ENCODE data around the gene HASPIN.

Gene HASPIN

GRCh38 chr17:3688027-3688553 is 35.6 kb upstream of the HASPIN start:
- Histone ChIP-seq H3K27me3 (ENCODE audit: insufficient read depth, low read length) (no peaks in the 10 kb centered on the region), H3K36me3 (ENCODE audit: insufficient read depth, low read length) (no peaks in the 10 kb centered on the region), H3K4me3 (ENCODE audit: low read depth, low read length) (no peak overlapping the region), H2AFZ (ENCODE audit: low read length, unreplicated experiment) (no peak overlapping the region), H3K27ac (ENCODE audit: low read depth, low read length) (no peak overlapping the region), H3K79me2 (ENCODE audit: control insufficient read depth, insufficient read depth, low read length, unreplicated experiment) (no peaks in the 10 kb centered on the region), H3K4me1 (ENCODE audit: control insufficient read depth, insufficient read depth, low read length, unreplicated experiment) (no peaks in the 10 kb centered on the region)

GRCh38 chr17:3688852-3689261 is 34.8 kb upstream of the HASPIN start:
- Histone ChIP-seq H3K36me3 (ENCODE audit: insufficient read depth, low read length) (no peaks in the 10 kb centered on the region), H3K4me3 (ENCODE audit: low read depth, low read length) (no peak overlapping the region), H3K4me1 (ENCODE audit: control insufficient read depth, insufficient read depth, low read length, unreplicated experiment) (no peaks in the 10 kb centered on the region), H2AFZ (ENCODE audit: low read length, unreplicated experiment) (no peak overlapping the region), H3K27me3 (ENCODE audit: insufficient read depth, low read length) (no peaks in the 10 kb centered on the region), H3K27ac (ENCODE audit: low read depth, low read length) (no peak overlapping the region), H3K79me2 (ENCODE audit: control insufficient read depth, insufficient read depth, low read length, unreplicated experiment) (no peaks in the 10 kb centered on the region)

GRCh38 chr17:3689262-3690093 is 34.2 kb upstream of the HASPIN start:
- Histone ChIP-seq H3K27me3 (ENCODE audit: insufficient read depth, low read length) (no peaks in the 10 kb centered on the region), H3K4me1 (ENCODE audit: control insufficient read depth, insufficient read depth, low read length, unreplicated experiment) (no peaks in the 10 kb centered on the region), H2AFZ (ENCODE audit: low read length, unreplicated experiment) (no peak overlapping the region), H3K36me3 (ENCODE audit: insufficient read depth, low read length) (no peaks in the 10 kb centered on the region), H3K79me2 (ENCODE audit: control insufficient read depth, insufficient read depth, low read length, unreplicated experiment) (no peaks in the 10 kb centered on the region), H3K27ac (ENCODE audit: low read depth, low read length) (no peak overlapping the region), H3K4me3 (ENCODE audit: low read depth, low read length) (no peak overlapping the region)

GRCh38 chr17:3690094-3690715 is 33.5 kb upstream of the HASPIN start:
- Histone ChIP-seq H3K4me1 (ENCODE audit: control insufficient read depth, insufficient read depth, low read length, unreplicated experiment) (peaks cover 4% of the 10 kb centered on the region), H3K4me3 (ENCODE audit: low read depth, low read length) (no peak overlapping the region), H2AFZ (ENCODE audit: low read length, unreplicated experiment) (no peak overlapping the region), H3K79me2 (ENCODE audit: control insufficient read depth, insufficient read depth, low read length, unreplicated experiment) (no peaks in the 10 kb centered on the region), H3K36me3 (ENCODE audit: insufficient read depth, low read length) (no peaks in the 10 kb centered on the region), H3K27ac (ENCODE audit: low read depth, low read length) (no peak overlapping the region), H3K27me3 (ENCODE audit: insufficient read depth, low read length) (no peaks in the 10 kb centered on the region)

GRCh38 chr17:3691617-3692067 is 32.1 kb upstream of the HASPIN start:
- H3K27me3 ChIP-seq (ENCODE audit: insufficient read depth, low read length) = no peaks in the 10 kb centered on the region
- no peak overlapping the region for H3K4me3 ChIP-seq (ENCODE audit: low read depth, low read length)
- H3K27ac ChIP-seq (ENCODE audit: low read depth, low read length) = no peak overlapping the region
- no peak overlapping the region for H2AFZ ChIP-seq (ENCODE audit: low read length, unreplicated experiment)
- peaks cover 7% of the 10 kb centered on the region for H3K4me1 ChIP-seq (ENCODE audit: control insufficient read depth, insufficient read depth, low read length, unreplicated experiment)
- H3K36me3 ChIP-seq (ENCODE audit: insufficient read depth, low read length) = no peaks in the 10 kb centered on the region
- H3K79me2 ChIP-seq (ENCODE audit: control insufficient read depth, insufficient read depth, low read length, unreplicated experiment) = no peaks in the 10 kb centered on the region

GRCh38 chr17:3692346-3692745 is 31.4 kb upstream of the HASPIN start:
- Histone ChIP-seq H2AFZ (ENCODE audit: low read length, unreplicated experiment) (no peak overlapping the region), H3K27ac (ENCODE audit: low read depth, low read length) (no peak overlapping the region), H3K79me2 (ENCODE audit: control insufficient read depth, insufficient read depth, low read length, unreplicated experiment) (no peaks in the 10 kb centered on the region), H3K4me3 (ENCODE audit: low read depth, low read length) (no peak overlapping the region), H3K27me3 (ENCODE audit: insufficient read depth, low read length) (no peaks in the 10 kb centered on the region), H3K4me1 (ENCODE audit: control insufficient read depth, insufficient read depth, low read length, unreplicated experiment) (peaks cover 8% of the 10 kb centered on the region), H3K36me3 (ENCODE audit: insufficient read depth, low read length) (no peaks in the 10 kb centered on the region)

GRCh38 chr17:3693141-3693540 is 30.6 kb upstream of the HASPIN start:
- Histone ChIP-seq H3K4me1 (ENCODE audit: control insufficient read depth, insufficient read depth, low read length, unreplicated experiment) (peaks cover 8% of the 10 kb centered on the region), H3K27me3 (ENCODE audit: insufficient read depth, low read length) (no peaks in the 10 kb centered on the region), H2AFZ (ENCODE audit: low read length, unreplicated experiment) (no peak overlapping the region), H3K36me3 (ENCODE audit: insufficient read depth, low read length) (no peaks in the 10 kb centered on the region), H3K27ac (ENCODE audit: low read depth, low read length) (no peak overlapping the region), H3K79me2 (ENCODE audit: control insufficient read depth, insufficient read depth, low read length, unreplicated experiment) (no peaks in the 10 kb centered on the region), H3K4me3 (ENCODE audit: low read depth, low read length) (no peak overlapping the region)

GRCh38 chr17:3693829-3694231 is 29.9 kb upstream of the HASPIN start:
- no peak overlapping the region for H3K27ac ChIP-seq (ENCODE audit: low read depth, low read length)
- H3K4me3 ChIP-seq (ENCODE audit: low read depth, low read length) = no peak overlapping the region
- H3K4me1 ChIP-seq (ENCODE audit: control insufficient read depth, insufficient read depth, low read length, unreplicated experiment) = peaks cover 8% of the 10 kb centered on the region

GRCh38 chr17:3695129-3695722 is 28.5 kb upstream of the HASPIN start:
- peak overlapping the region; percentile 84 for H3K4me3 ChIP-seq (ENCODE audit: low read depth, low read length)
- no peak overlapping the region for H3K27ac ChIP-seq (ENCODE audit: low read depth, low read length)

More at GRCh38 chr17:3693829-3694231, 29.9 kb upstream of the HASPIN start:
- Histone ChIP-seq H2AFZ (ENCODE audit: low read length, unreplicated experiment) (no peak overlapping the region), H3K79me2 (ENCODE audit: control insufficient read depth, insufficient read depth, low read length, unreplicated experiment) (no peaks in the 10 kb centered on the region), H3K27me3 (ENCODE audit: insufficient read depth, low read length) (no peaks in the 10 kb centered on the region), H3K36me3 (ENCODE audit: insufficient read depth, low read length) (no peaks in the 10 kb centered on the region)

GRCh38 chr17:3695723-3696411 is 27.8 kb upstream of the HASPIN start, which contains the start of gene P2RX5:
Gene P2RX5, minus strand, starts transcription at chr17:3696155. Its CDS starts 150 bp downstream, at chr17:3696005.
- Histone ChIP-seq H3K27ac (ENCODE audit: low read depth, low read length) (no peak within 1 kb of the TSS), H2AFZ (ENCODE audit: low read length, unreplicated experiment) (peak within 1 kb of the TSS; percentile 70), H3K79me2 (ENCODE audit: control insufficient read depth, insufficient read depth, low read length, unreplicated experiment) (no peaks in the 10 kb centered on the region), H3K4me3 (ENCODE audit: low read depth, low read length) (peak within 1 kb of the TSS; percentile 84), H3K36me3 (ENCODE audit: insufficient read depth, low read length) (no peaks in the 10 kb centered on the region), H3K4me1 (ENCODE audit: control insufficient read depth, insufficient read depth, low read length, unreplicated experiment) (peaks cover 8% of the 10 kb centered on the region), H3K27me3 (ENCODE audit: insufficient read depth, low read length) (no peaks in the 10 kb centered on the region)

More at GRCh38 chr17:3695129-3695722, 28.5 kb upstream of the HASPIN start:
- no peaks in the 10 kb centered on the region for H3K27me3 ChIP-seq (ENCODE audit: insufficient read depth, low read length)
- no peaks in the 10 kb centered on the region for H3K36me3 ChIP-seq (ENCODE audit: insufficient read depth, low read length)
- no peaks in the 10 kb centered on the region for H3K79me2 ChIP-seq (ENCODE audit: control insufficient read depth, insufficient read depth, low read length, unreplicated experiment)
- peak overlapping the region; percentile 70 for H2AFZ ChIP-seq (ENCODE audit: low read length, unreplicated experiment)
- H3K4me1 ChIP-seq (ENCODE audit: control insufficient read depth, insufficient read depth, low read length, unreplicated experiment) = peaks cover 8% of the 10 kb centered on the region

All from ACC112 (cell line).